ENCODE results near the gene VAMP4. TPM values are rescaled to one million over a fixed set of nuclear protein-coding genes. Genes with fewer than 3 reads are reported as not detected.

VAMP4 gene
- polyA plus RNA-seq, 1 donor from 2014 or later, result 28.0 TPM

DNA sequence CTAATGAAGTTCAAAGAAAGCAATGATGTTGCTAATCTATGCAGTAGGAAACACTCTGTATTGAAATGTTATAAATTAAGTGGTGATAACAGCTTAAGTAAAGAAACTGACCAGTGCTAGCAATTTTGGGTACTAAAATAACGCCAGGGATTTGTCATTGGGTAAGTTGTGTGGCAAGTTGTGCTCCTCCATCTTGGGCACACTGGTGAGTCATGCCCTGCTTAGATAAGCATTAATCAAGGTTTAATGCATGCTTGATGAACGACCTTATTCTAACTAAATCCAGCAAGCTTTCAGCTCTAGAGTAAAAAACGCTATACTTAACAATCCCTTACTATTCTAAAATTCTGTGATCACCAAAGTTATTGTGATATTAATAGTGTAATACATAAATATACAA lies 25.2 kb downstream of the VAMP4 start:
- Histone ChIP-seq H3K27ac (ENCODE audit: low read length) (no peak overlapping the region), H3F3A (ENCODE audit: insufficient read depth, low read length, poor library complexity, severe bottlenecking) (no peaks in the 10 kb centered on the region), H3K9ac (ENCODE audit: low read length) (no peak overlapping the region), H3K36me3 (ENCODE audit: insufficient read depth, low read length) (no peaks in the 10 kb centered on the region), H3K27me3 (ENCODE audit: insufficient read depth, low read depth, low read length) (no peaks in the 10 kb centered on the region), H3K9me3 (ENCODE audit: low read length) (no peaks in the 10 kb centered on the region), H2AFZ (ENCODE audit: low read depth, low read length) (no peak overlapping the region), H3K4me3 (ENCODE audit: low read length) (no peak overlapping the region), H3K79me2 (replicated peaks; ENCODE audit: insufficient read depth, low read length) (no peaks in the 10 kb centered on the region), H4K20me1 (ENCODE audit: insufficient read depth) (no peaks in the 10 kb centered on the region), H3K9me2 (ENCODE audit: insufficient read depth, low read length) (no peaks in the 10 kb centered on the region), H3K4me2 (ENCODE audit: low read length) (no peak overlapping the region)
- TF ChIP-seq POLR2AphosphoS5 (IDR thresholded peaks at IDR 0.05), result no peak
- no peak for TF ChIP-seq EZH2 (IDR thresholded peaks at IDR 0.05; ENCODE audit: borderline replicate concordance, insufficient read depth, low read length, poor library complexity, severe bottlenecking)
- no peak for TF ChIP-seq RAD21 (conservative IDR thresholded peaks at IDR 0.05)
- TF ChIP-seq, protein P1, sequence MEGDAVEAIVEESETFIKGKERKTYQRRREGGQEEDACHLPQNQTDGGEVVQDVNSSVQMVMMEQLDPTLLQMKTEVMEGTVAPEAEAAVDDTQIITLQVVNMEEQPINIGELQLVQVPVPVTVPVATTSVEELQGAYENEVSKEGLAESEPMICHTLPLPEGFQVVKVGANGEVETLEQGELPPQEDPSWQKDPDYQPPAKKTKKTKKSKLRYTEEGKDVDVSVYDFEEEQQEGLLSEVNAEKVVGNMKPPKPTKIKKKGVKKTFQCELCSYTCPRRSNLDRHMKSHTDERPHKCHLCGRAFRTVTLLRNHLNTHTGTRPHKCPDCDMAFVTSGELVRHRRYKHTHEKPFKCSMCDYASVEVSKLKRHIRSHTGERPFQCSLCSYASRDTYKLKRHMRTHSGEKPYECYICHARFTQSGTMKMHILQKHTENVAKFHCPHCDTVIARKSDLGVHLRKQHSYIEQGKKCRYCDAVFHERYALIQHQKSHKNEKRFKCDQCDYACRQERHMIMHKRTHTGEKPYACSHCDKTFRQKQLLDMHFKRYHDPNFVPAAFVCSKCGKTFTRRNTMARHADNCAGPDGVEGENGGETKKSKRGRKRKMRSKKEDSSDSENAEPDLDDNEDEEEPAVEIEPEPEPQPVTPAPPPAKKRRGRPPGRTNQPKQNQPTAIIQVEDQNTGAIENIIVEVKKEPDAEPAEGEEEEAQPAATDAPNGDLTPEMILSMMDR (IDR thresholded peaks at IDR 0.05; ENCODE audit: poor library complexity, severe bottlenecking), result no peak
- TF ChIP-seq TAF1 (IDR thresholded peaks at IDR 0.05; ENCODE audit: low read depth), result no peak
- no peak for TF ChIP-seq MXI1 (conservative IDR thresholded peaks at IDR 0.05; ENCODE audit: poor library complexity, severe bottlenecking)
- TF ChIP-seq, protein P2, sequence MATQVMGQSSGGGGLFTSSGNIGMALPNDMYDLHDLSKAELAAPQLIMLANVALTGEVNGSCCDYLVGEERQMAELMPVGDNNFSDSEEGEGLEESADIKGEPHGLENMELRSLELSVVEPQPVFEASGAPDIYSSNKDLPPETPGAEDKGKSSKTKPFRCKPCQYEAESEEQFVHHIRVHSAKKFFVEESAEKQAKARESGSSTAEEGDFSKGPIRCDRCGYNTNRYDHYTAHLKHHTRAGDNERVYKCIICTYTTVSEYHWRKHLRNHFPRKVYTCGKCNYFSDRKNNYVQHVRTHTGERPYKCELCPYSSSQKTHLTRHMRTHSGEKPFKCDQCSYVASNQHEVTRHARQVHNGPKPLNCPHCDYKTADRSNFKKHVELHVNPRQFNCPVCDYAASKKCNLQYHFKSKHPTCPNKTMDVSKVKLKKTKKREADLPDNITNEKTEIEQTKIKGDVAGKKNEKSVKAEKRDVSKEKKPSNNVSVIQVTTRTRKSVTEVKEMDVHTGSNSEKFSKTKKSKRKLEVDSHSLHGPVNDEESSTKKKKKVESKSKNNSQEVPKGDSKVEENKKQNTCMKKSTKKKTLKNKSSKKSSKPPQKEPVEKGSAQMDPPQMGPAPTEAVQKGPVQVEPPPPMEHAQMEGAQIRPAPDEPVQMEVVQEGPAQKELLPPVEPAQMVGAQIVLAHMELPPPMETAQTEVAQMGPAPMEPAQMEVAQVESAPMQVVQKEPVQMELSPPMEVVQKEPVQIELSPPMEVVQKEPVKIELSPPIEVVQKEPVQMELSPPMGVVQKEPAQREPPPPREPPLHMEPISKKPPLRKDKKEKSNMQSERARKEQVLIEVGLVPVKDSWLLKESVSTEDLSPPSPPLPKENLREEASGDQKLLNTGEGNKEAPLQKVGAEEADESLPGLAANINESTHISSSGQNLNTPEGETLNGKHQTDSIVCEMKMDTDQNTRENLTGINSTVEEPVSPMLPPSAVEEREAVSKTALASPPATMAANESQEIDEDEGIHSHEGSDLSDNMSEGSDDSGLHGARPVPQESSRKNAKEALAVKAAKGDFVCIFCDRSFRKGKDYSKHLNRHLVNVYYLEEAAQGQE (IDR thresholded peaks at IDR 0.05; ENCODE audit: borderline replicate concordance), result no peak
- no peak for TF ChIP-seq EP300 (conservative IDR thresholded peaks at IDR 0.05; ENCODE audit: poor library complexity, severe bottlenecking)

DNA sequence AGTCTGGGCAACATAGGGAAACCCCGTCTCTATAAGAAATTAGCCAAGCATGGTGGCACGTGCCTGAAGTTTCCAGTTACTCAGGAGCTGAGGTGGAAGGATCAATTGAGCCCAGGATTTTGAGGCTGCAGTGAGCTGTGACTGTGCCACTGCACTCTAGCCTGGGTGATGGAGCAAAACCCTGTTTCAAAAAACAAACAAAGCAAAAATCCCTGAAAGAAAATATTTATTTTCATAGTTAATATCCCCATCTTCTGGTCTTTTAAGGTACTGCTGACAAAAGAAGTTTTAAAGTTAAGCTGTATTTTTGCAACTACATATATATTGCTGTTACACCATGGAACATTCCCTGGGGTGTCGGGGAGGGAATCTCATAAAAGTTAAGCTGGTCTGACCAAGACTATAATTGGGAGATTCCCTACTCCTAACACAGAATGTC lies 26.0 kb downstream of the VAMP4 start:
- TF ChIP-seq MXI1 (conservative IDR thresholded peaks at IDR 0.05; ENCODE audit: poor library complexity, severe bottlenecking) (no peak), EP300 (conservative IDR thresholded peaks at IDR 0.05; ENCODE audit: poor library complexity, severe bottlenecking) (no peak), POLR2AphosphoS5 (IDR thresholded peaks at IDR 0.05) (no peak), RAD21 (conservative IDR thresholded peaks at IDR 0.05) (peak; percentile 24), TAF1 (IDR thresholded peaks at IDR 0.05; ENCODE audit: low read depth) (no peak), SMC3 (conservative IDR thresholded peaks at IDR 0.05; ENCODE audit: poor library complexity) (no peak), EZH2 (IDR thresholded peaks at IDR 0.05; ENCODE audit: borderline replicate concordance, insufficient read depth, low read length, poor library complexity, severe bottlenecking) (no peak)
- TF ChIP-seq, protein P1 (IDR thresholded peaks at IDR 0.05; ENCODE audit: poor library complexity, severe bottlenecking), result peak; percentile 44
- TF ChIP-seq, protein P2 (IDR thresholded peaks at IDR 0.05; ENCODE audit: borderline replicate concordance), result no peak
- no peaks in the 10 kb centered on the region for H4K20me1 ChIP-seq (ENCODE audit: insufficient read depth)
- H3K9ac ChIP-seq (ENCODE audit: low read length), result no peak overlapping the region
- no peaks in the 10 kb centered on the region for H3K9me3 ChIP-seq (ENCODE audit: low read length)
- no peaks in the 10 kb centered on the region for H3K9me2 ChIP-seq (ENCODE audit: insufficient read depth, low read length)
- no peaks in the 10 kb centered on the region for H3K27me3 ChIP-seq (ENCODE audit: insufficient read depth, low read depth, low read length)
- H3K36me3 ChIP-seq (ENCODE audit: insufficient read depth, low read length), result no peaks in the 10 kb centered on the region
- H3K79me2 ChIP-seq (replicated peaks; ENCODE audit: insufficient read depth, low read length), result no peaks in the 10 kb centered on the region
- H3K27ac ChIP-seq (ENCODE audit: low read length), result no peak overlapping the region
- no peaks in the 10 kb centered on the region for H3F3A ChIP-seq (ENCODE audit: insufficient read depth, low read length, poor library complexity, severe bottlenecking)
- H2AFZ ChIP-seq (ENCODE audit: low read depth, low read length), result no peak overlapping the region
- H3K4me2 ChIP-seq (ENCODE audit: low read length), result no peak overlapping the region
- no peak overlapping the region for H3K4me3 ChIP-seq (ENCODE audit: low read length)
